Neural crest cell (in vitro differentiated cells): ENCODE measurements around the gene ZC3H12C. TPM values are rescaled to one million over a fixed set of nuclear protein-coding genes. Genes with fewer than 3 reads are reported as not detected.
A peak's percentile ranks its signal among the peaks of the same experiment; 100 is the strongest.

Source experiments
- DNase-seq: peaks from one replicate; pipeline ENCODE4 v3.0.0; 2021; ENCODE audit warnings: low read depth, mixed read lengths, low spot score
- H3K27ac Mint-ChIP-seq: one replicate; pipeline ENCODE4 v1.8.0; 2021; ENCODE audit warnings: mild to moderate bottlenecking, mixed read lengths; ENCODE audit not compliant: unreplicated experiment
- H3K27me3 Mint-ChIP-seq: 2 replicates; pipeline ENCODE4 v1.8.0; 2021; ENCODE audit warnings: low read depth, mild to moderate bottlenecking, mixed read lengths
- H3K36me3 Mint-ChIP-seq: 2 replicates; pipeline ENCODE4 v1.8.0; 2021; ENCODE audit warnings: low read depth, mild to moderate bottlenecking, mixed read lengths
- H3K4me1 Mint-ChIP-seq: 2 replicates; pipeline ENCODE4 v1.8.0; 2021; ENCODE audit warnings: mixed read lengths
- H3K4me3 Mint-ChIP-seq: one replicate; pipeline ENCODE4 v1.8.0; 2021; ENCODE audit warnings: mild to moderate bottlenecking, mixed read lengths
- H3K9me3 Mint-ChIP-seq: 2 replicates; pipeline ENCODE4 v1.8.0; 2021; ENCODE audit warnings: mixed read lengths
- total RNA-seq: library from RNA; stranded (reverse); gene quantifications from 2 replicates; pipeline ENCODE4 v1.2.1, GENCODE V29; 2021
- TF ChIP-seq, protein P1 (sequence below): fragments of 200-600 bp; sonication (generic); conservative IDR thresholded peaks from 2 replicates; pipeline ENCODE4 v1.5.0; 2021; ENCODE audit warnings: antibody characterized with exemption, mild to moderate bottlenecking

The ZC3H12C gene
- total RNA-seq, 1 donor from 2014 or later: 14.4 TPM

DNA sequence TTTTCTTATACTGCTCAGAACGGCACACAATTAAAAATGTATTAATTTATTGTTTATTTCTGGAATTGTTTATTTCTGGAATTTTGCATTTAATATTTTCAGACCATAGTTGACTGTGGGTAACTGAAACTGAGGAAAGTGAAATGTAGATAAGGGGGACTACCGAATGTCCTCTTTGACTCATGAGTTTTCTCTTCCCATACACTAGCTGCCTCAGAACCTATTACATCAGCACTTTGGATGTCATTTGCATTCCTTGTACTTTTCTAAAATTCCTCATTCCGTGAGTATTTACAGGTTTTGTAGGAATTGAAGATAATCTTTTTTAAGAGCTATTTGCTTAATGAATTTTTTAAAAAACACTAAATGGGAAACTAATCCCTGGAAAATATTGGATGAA is 29.8 kb downstream of the ZC3H12C start:
- H3K9me3 Mint-ChIP-seq: no peaks in the 10 kb centered on the region
- DNase-seq: no peak
- H3K36me3 Mint-ChIP-seq: peaks cover 5% of the 10 kb centered on the region
- H3K4me3 Mint-ChIP-seq: no peak overlapping the region
- H3K4me1 Mint-ChIP-seq: peaks cover 39% of the 10 kb centered on the region
- TF ChIP-seq, protein P1, sequence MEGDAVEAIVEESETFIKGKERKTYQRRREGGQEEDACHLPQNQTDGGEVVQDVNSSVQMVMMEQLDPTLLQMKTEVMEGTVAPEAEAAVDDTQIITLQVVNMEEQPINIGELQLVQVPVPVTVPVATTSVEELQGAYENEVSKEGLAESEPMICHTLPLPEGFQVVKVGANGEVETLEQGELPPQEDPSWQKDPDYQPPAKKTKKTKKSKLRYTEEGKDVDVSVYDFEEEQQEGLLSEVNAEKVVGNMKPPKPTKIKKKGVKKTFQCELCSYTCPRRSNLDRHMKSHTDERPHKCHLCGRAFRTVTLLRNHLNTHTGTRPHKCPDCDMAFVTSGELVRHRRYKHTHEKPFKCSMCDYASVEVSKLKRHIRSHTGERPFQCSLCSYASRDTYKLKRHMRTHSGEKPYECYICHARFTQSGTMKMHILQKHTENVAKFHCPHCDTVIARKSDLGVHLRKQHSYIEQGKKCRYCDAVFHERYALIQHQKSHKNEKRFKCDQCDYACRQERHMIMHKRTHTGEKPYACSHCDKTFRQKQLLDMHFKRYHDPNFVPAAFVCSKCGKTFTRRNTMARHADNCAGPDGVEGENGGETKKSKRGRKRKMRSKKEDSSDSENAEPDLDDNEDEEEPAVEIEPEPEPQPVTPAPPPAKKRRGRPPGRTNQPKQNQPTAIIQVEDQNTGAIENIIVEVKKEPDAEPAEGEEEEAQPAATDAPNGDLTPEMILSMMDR: no peak
- H3K27me3 Mint-ChIP-seq: no peaks in the 10 kb centered on the region
- H3K27ac Mint-ChIP-seq: no peak overlapping the region

DNA sequence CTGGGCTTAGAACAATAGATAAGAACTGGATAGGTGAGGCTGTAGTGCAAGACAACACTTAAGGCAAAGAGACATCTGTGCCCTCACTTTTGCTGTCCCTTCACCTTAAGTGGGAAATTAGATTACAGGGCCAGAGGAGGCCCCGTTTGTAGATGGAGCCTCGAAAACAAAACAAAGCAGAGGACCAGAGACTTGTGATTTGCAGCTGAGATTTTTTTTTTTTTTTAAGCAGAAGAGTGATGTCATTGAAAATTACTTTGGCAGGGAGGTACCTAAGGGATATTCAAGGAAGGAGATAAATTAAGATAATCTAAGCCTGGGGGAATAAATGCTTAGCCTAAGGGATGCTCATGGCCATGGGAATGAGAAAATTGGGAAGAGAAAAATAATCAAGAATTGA is 31.4 kb downstream of the ZC3H12C start:
- Mint-ChIP-seq H3K4me3 (no peak overlapping the region), H3K27ac (no peak overlapping the region)

DNA sequence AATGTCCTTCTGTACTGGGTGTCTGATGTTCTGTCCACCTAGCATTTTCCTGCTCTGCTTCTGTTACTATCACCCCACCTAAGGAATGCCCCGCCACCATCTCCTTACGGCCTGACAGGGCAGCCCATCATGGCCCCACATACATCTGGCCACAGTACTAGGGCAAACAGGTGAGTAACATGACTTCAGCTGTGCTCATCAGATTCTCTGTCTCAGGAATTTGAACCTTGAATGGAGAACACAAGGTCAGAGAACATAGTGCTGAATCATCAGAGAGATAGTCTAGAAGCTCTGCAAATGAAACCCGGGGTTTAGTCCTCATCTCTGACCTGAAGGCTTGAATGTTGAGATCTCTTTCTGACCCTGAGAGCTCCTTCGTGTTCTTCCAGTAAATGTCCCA is 32.4 kb downstream of the ZC3H12C start:
- Mint-ChIP-seq H3K9me3 (no peaks in the 10 kb centered on the region), H3K36me3 (peaks cover 5% of the 10 kb centered on the region), H3K4me3 (no peak overlapping the region), H3K4me1 (peaks cover 59% of the 10 kb centered on the region), H3K27me3 (no peaks in the 10 kb centered on the region), H3K27ac (peak overlapping the region; percentile 81)
- TF ChIP-seq, protein P1: no peak
- no peak for DNase-seq

More for the DNA sequence above, 31.4 kb downstream of the ZC3H12C start:
- H3K4me1 Mint-ChIP-seq: peaks cover 55% of the 10 kb centered on the region
- H3K9me3 Mint-ChIP-seq: no peaks in the 10 kb centered on the region
- TF ChIP-seq, protein P1: no peak
- DNase-seq: no peak
- no peaks in the 10 kb centered on the region for H3K27me3 Mint-ChIP-seq
- H3K36me3 Mint-ChIP-seq: peaks cover 5% of the 10 kb centered on the region

DNA sequence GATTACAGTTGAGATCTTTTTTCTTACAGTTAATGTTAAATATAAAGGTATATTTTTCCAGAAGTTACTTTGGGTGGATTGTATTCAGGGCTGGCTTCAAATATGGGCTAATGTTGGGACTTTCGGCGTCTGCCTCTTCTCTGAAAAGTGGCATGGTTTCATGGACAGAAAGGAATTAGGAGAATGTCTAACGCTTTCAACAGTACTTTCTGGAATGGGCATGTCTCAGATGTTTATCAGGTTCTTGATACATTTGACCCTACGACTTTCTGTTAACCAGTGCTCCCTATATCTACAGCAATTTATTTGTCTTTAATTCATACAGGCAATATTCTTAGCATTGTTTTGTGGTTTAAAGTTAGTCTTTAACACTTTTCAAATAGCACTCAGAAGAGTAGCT is 33.7 kb downstream of the ZC3H12C start:
- TF ChIP-seq, protein P1: no peak
- Mint-ChIP-seq H3K4me3 (no peak overlapping the region), H3K9me3 (no peaks in the 10 kb centered on the region), H3K27ac (no peak overlapping the region), H3K27me3 (no peaks in the 10 kb centered on the region), H3K4me1 (peaks cover 72% of the 10 kb centered on the region), H3K36me3 (peaks cover 5% of the 10 kb centered on the region)
- DNase-seq: no peak

- H3K4me1 Mint-ChIP-seq: peaks cover 76% of the 10 kb centered on the region
- TF ChIP-seq, protein P1: no peak
- no peaks in the 10 kb centered on the region for H3K9me3 Mint-ChIP-seq
- H3K36me3 Mint-ChIP-seq: peaks cover 5% of the 10 kb centered on the region
- no peak for DNase-seq
- peak overlapping the region; percentile 76 for H3K27ac Mint-ChIP-seq
- peak overlapping the region; percentile 52 for H3K4me3 Mint-ChIP-seq
- H3K27me3 Mint-ChIP-seq: no peaks in the 10 kb centered on the region
Measured at GRCh38 chr11:110128161-110128560, 35.0 kb downstream of the ZC3H12C start.
